ENCODE measurements around the gene PCDHB7.
"Not testable (repeated sequence)": the region's sequence is repeated elsewhere in the genome, so short reads cannot be mapped to it uniquely, and the experiment has no call there.

Gene PCDHB7

DNA sequence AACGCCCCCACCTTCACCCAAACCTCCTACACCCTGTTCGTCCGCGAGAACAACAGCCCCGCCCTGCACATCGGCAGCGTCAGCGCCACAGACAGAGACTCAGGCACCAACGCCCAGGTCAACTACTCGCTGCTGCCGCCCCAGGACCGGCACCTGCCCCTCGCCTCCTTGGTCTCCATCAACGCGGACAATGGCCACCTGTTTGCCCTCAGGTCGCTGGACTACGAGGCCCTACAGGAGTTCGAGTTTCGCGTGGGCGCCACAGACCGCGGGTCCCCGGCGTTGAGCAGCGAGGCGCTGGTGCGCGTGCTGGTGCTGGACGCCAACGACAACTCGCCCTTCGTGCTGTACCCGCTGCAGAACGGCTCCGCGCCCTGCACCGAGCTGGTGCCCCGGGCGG is 52.4 kb downstream of the PCDHB7 start:
- DNase-seq (ENCODE audit: low read depth, low spot score); H3K9me3 ChIP-seq (ENCODE audit: control insufficient read depth, insufficient read depth, low read length); H3K36me3 ChIP-seq (ENCODE audit: control insufficient read depth, insufficient read depth, low read length); H3K27me3 ChIP-seq (ENCODE audit: control insufficient read depth, insufficient read depth, low read length); H3K4me1 ChIP-seq (ENCODE audit: control insufficient read depth, insufficient read depth, low read length); H3K27ac ChIP-seq (ENCODE audit: low read length); H3K4me3 ChIP-seq (ENCODE audit: low read length): not testable (repeated sequence)
- no CpG with 5 or more reads among the region's 40 CpGs for WGBS (ENCODE audit: insufficient coverage, insufficient read length)

DNA sequence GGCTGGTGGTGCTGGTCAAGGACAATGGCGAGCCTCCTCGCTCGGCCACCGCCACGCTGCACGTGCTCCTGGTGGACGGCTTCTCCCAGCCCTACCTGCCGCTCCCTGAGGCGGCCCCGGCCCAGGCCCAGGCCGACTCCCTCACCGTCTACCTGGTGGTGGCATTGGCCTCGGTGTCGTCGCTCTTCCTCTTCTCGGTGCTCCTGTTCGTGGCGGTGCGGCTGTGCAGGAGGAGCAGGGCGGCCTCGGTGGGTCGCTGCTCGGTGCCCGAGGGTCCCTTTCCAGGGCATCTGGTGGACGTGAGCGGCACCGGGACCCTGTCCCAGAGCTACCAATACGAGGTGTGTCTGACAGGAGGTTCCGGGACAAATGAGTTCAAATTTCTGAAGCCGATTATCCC is 53.0 kb downstream of the PCDHB7 start:
- no CpG with 5 or more reads among the region's 30 CpGs for WGBS (ENCODE audit: insufficient coverage, insufficient read length)
- not testable (repeated sequence) for H3K4me3 ChIP-seq (ENCODE audit: low read length); H3K36me3 ChIP-seq (ENCODE audit: control insufficient read depth, insufficient read depth, low read length); H3K9me3 ChIP-seq (ENCODE audit: control insufficient read depth, insufficient read depth, low read length); H3K4me1 ChIP-seq (ENCODE audit: control insufficient read depth, insufficient read depth, low read length); H3K27me3 ChIP-seq (ENCODE audit: control insufficient read depth, insufficient read depth, low read length); DNase-seq (ENCODE audit: low read depth, low spot score); H3K27ac ChIP-seq (ENCODE audit: low read length)
